NCI-H748 treated with DMSO at 0.1 percent for 48 hours (cell line): ENCODE data around the gene DGKZ.

Experiments
- DNase-seq: peaks from one replicate; lab custom pipeline; 2025; lab: John Stamatoyannopoulos, UW

DGKZ gene

DNA sequence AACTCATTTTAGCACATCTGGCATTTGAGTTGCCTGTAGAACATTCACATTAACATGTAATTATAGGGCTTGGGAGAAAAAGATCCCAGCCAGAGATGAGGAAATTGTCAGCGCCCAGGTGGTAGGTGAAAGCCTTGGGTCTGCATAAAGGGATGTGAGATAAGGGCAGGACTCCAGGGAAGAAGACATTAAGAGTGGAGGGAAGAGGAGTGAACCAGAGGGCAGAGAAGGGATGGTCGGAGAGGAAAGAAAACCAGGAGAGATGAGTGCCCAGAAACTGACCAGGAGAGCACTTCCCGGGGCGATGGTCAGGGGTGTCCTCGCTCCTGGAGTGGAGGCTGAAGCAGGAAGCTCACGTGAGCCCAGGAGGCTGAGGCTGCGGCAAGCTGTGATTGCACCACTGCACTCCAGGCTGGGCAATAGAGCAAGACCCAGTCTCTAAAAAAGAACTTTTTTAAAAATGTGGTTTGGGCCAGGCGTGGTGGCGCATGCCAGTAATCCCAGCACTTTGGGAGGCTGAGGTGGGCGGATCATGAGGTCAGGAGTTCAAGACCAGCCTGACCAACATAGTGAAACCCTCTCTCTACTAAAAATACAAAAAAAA is 20.3 kb upstream of the DGKZ start:
- no peak for DNase-seq

DNA sequence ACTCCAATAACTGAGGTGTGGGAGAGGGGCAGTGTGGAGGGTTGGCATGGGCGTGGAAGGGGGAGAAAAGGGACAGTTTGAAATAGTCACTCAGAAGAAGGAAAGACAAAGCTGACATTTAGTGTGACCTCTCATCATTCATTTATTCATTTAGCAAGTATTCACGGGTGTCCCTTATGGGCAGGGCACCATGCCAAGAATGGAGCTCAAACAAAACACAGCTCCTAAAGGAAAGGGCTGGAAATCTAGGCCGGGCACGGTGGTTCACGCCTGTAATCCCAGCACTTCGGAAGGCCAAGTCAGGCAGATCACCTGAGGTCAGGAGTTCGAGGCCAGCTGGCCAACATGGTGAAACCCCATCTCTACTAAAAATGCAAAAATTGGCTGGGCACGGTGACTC is 19.4 kb upstream of the DGKZ start:
- DNase-seq: no peak

DNA sequence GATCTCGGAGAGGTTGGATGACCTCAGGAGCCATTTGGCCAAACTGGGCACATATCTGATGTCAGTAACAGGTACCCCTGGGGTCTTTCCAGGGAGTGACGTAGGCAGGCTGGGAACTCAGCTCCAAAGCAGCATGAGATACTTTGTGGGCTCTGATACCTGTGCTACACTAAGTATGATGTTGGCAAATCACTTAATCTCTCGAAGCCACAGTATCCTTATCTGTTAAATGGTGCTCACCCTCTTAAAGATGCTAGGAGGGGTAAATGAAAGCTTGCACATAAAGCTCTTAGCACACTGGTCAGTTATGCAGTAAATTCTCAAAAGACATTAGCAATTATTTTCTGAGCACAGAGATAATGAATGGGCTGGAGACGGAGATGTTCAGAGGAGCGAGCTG is 17.1 kb upstream of the DGKZ start:
- no peak for DNase-seq

DNA sequence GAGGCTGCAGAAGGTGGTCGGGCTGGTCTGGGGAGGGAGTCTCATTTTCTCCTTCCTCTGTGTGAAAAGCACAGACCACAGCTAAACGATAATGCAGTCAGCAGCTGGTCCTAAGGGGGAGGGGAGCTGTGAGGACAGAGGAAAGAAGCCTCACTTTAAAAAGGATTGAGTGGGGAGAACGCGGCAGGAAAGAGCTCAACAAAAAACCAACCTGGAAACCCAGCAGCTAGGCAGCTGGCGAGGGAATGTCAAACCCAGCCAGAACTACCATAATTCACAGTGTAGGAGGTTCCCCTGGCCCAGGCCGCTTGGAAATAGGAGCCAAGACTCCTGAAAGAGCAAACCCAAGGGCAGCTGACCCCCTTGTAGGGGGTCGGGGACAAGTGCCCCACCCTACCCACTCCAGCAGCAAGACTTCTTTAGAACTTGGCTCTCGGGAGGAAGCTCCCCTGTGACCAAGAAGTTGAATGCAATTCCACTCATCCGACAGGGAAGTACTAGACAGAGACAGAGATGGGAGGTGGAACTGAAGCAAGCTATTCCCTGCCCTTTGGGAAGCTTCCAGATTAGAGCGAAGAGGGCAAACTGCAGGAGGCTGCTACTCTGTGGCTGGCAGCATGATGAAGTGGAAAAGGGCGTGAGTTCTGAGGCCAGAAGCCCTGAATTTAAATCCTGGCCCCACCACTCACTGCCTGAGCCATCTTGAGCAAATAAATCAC is 16.5 kb upstream of the DGKZ start:
- no peak for DNase-seq

DNA sequence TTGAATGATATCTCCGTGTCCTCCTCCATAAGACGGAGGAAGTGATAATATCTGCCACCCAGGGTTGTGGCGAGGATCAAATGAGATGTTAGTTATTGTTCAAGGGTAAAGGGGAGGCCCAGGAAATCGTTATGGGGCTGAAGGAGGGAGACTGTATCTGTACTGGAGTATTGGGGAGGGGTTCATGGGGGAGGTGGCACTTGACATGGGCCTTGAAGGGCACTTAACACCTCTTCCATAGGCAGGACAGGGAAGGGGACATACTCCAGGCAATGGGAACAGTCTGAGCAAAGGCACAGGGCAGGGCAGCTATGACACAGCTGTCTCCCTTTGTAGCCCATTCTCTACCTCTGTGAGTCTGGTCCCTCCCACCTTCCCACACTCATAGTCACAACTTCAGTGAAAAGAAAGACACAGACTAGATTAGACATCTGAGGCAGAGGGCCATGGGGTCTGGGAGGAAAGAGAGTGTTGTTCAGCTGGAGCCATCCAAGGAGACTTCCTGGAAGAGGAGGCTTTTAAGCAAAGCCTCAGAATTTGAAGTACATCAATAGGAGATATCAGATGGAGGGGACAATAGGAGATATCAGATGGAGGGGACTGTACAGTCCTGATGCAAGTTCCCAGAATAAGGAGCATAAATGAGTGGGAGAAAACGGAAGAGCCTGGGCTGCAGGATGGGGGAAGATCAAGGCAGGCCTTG is 15.8 kb upstream of the DGKZ start:
- no peak for DNase-seq

DNA sequence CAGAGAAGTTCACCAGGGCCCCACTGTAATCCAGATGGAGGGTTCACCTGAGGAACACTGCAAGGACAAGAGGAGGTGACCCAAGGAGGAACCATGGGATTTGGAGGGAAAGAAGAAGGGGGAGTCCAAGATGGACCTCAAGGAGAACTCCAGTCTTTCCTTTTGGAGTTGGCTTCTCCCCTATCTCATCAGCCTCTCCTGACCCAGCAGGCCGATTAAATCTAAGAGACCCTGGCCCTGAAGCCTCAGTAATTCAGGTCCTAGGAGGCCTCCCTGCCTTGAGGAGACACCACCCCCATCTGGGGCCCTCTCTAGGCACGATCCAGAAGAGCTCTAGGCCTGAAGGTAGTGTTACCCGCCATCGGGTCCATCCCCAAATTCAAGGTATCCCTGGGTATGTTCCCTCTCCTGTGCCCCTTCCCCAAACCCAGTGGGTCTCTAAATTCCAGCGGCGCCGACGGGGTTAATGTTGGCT is 15.1 kb upstream of the DGKZ start:
- DNase-seq: no peak

DNA sequence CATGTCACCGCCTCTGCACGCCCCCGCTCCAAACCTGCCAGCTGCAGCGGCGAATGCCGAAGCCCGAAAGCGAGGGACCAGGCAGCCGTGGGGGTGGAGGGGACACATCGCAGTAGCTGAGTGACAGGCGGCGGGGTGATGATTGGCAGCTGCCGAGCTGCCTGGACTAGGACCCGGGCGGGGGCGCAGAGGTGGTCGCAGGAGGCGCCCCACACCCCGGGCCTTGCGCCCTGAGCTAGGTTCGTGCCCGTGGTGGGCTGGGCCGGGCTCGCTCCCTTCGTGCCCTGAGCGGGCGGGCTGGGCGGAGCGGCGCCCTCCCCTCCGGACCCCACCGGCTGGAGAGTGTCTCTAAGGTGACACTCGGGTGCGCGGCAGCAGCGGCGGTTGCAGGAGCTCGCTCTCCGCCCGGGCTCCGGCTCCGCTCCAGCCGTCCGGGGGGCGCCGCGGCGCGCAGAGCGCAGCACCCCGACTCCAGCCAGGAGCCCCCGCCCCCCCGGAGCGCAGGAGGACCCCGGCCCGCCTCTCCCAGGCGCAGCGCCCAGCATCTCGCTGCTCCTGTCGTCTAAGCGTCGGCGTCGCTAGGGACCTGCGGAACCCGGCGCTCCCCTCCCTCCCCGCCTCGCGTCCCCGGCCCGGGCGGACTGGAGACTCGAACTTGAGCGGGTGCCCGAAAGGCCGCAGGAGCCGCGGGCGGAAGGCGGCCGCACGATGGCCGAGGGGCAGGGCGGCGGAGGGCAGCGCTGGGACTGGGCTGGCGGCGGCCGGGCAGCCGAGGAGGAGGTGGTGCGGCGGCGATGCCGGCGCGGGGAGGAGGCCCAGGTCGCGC is 14.5 kb upstream of the DGKZ start:
- no peak for DNase-seq

DNA sequence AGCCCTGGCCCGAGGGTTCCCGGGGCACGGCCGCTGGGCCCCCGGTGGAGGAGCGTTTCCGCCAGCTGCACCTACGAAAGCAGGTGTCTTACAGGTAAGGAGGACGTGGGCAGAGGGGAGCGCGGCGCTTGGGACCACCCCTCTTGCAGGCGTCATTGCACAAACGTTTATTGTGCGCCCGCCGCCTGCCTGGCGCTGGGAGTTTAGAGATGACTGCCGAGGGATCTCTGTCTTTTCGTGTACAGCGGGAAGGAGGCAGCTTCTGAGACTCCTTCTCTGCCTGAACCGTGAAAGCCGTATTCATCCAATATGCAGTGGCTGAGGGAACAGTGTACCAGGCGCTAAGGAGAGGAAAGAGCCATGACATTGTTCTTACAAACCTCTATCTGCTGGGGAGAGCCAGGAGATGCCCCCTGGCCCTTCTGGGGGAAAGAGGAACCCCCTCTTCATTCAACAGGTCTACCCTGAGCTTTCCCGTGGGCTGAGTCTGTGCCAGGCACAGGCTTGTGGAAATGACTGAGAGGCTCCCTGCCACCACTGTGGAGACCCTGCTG is 13.8 kb upstream of the DGKZ start:
- peak; percentile 23 for DNase-seq

DNA sequence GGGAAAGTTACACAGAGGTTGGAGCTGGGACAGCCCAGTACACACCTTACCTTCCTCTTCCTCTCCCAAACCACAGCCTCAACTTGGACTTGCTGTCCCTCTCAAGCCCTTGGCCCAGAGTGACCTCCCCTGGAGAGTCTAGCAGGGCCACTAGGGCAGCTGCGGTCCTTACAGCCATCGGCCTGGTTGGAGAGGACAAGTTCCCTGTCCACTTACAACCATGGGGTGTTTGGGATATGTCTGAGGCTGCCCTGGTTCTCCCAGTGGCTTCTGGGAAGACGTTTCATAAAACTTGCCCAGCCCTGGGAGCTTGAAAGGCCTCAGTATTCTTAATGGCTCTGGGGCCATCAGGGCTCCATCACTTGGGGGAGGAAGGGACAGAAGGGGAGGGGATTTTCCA is 13.1 kb upstream of the DGKZ start:
- DNase-seq: no peak

DNA sequence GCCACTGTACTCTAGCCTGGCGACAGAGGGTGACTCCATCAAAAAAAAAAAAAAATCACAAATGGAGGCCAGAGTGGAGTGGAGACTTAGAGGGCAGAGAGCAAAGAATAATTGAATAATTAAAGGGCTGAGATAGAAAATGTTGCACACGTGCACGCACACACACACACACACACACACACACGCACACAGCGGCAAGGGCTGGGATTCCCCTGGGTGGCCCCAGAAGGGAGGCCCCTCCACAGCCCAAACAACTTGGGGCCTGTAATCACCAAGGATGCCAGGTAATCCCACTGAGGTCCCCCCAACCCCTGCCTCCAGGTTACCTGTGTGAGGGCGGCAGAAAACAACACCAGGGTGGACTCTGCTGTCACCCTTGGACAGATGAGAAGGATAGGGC is 12.0 kb upstream of the DGKZ start:
- no peak for DNase-seq

DNA sequence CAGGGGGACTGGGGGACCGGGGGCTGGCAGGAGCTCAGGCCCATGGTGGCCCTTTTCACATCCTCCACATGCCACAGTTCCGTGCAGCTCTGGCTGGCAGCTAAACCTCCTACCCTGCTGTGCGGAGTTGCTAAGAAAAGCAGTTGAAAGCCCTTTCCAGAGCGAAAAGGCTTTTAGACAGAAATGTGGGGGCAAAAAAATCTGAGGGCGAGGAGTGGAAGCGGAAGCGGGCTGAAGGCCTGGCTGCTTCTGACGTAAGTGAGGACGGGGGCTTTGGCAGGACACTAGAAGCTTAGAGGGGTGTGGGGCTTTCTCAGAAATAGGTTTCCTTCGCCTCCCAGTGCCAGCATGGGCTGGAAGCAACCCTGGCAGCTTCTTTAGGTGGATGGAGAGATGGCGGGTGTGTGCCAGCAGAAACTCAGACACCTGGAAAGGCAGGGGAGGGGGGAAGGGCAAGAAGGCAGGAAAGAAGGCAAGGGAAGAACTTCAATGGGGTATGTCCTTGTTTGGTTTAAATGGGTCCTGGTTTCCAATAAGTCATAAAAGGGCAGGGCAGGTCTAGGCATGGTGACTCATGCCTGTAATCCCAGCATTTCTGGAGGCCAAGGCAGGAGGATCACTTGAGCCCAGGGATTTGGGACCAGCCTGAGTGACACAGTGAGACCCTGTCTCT is 11.2 kb upstream of the DGKZ start:
- DNase-seq: no peak

DNA sequence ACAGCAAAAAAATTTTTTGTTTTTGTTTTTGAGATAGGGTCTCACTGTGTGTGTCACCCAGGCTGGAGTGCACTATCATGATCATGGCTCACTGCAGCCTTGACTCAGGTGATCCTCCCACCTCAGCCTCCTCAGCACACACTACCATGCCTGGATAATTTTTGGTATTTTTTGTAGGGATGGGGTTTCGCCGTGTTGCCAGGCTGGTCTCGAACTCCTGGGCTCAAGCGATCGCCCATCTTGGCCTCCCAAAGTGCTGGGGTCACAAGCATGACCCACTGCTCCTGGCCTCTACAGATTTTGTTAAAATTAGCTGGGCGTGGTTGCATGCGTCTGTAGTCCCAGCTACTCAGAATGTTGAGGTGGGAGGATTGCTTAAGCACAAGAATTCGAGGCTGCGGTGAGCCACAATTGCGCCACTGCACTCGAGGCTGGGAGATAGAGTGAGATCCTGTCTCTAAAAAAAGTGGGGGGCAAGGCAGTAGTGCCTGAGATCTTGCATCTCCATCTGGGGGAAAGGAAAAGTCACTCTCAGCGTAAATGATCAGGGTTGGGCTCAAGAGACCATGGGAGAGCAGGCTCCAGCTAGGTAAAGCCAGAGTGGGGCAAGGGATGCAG is 10.6 kb upstream of the DGKZ start:
- DNase-seq: no peak

DNA sequence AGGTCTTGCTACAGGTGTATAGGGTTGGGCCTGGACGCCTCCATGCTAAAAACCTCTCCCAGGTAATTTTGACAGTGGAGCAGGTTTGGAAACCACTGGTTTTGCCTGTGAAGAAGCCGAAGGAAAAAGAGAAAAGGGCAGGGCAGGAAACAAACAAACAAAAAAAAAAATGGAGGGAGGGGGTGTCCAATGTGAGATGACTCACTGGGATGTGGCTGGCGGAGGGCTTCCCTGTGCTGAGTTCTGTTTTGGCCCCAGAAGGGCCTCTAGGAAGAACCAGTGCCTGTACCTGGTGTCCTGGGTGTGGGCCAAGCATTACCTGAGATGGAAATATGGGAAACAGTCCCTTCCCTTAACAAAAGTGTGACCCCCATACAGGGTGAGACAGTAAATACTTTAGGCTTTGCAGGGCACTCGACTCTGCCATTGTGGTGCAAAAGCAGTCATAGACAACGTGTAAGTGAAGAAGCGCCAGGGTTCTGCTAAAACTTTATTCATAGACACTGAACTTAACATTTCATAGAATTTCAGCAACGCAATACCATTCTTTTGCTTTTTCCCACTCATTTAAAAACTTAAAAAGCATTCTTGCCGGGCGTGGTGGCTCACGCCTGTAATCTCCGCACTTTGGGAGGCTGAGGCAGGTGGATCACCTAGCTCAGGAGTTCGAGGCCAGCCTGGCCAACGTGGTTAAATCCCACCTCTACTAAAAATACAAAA is 9.5 kb upstream of the DGKZ start:
- no peak for DNase-seq

DNA sequence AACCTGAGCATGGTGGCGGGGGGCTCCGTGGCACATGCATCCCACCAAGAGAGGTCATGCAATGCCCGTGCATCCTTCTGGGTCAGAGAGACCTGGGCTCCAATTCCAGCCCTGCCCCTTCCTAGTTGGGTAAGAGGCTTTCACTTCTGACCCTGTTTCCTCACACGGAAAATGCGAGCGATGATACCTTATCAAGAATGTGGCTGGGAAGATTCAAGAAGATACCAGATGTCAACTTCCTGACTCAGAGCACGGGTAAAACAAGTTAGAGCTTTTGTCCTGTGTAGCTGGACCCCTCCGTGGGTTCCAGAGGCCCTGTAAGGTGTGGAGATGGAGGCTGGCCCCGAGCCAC is 8.7 kb upstream of the DGKZ start:
- no peak for DNase-seq

DNA sequence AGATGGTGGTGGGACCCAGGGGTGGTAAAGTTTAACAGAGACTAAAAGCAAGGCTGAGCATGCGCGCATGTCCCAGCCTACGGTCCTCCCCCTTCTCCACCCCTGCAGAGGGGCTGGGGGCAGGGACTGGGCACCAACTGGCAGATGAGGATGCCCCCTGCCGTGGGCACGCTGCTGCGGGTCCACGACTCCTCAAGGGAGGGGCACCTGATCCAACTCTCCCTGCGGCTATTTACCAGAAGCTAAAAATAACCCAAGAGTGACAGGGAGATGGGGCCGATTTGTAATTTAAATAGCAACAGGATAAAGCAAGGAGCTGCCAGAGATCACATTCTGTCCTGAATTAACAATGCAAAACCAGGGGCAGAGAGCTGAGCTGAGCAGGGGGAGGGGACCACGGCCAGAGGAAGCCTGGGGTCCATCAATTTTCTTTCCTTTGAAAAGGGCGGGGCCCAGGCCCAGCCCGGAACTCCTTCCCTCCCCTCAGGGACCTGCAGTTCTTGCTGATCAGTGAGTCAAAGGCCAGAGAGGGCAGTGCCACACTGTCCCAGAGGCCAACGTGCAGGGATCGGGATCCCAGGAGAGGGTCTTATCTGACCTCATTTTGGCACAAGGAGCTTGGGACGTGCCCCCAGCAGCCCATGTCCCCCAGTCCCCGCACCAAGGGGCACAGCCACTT is 8.1 kb upstream of the DGKZ start:
- peak; percentile 70 for DNase-seq

DNA sequence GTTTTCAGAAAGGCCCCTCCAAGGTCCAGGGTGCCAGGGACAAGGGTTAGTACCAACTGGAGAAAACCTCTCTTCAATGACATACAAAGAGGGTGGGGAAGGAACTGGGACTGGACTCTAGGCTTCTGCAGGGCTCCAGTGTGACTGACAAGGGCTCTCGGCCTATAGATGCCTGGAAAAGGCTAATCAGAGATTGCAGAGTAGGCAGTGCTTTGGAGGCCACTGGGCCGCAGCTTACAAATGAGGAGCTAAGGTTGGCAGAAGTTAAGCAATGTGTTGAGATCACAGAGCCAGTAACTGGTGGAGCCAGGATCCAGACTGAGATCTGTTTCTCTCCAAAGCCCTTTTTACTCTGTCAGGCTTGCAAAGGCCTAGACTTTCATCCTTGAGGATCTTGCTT is 7.4 kb upstream of the DGKZ start:
- no peak for DNase-seq

DNA sequence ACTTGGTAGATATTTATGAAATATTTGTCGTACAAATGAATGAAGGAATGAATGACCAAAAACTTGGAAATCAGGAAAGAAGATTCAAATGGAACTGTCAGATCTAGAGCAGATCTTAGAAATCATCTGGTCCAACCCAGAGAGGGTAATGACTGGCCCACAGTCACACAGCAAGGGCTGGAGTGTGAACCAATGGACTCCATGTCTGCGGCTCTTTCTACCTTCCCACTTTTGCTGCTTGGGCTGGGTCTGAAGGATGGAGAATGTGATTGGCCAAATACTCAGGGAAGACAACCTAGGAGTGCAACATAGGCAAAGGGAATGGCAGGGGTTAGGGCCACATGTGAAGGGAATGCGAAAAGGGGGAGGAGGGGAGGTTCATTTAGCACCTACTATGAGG is 5.8 kb upstream of the DGKZ start:
- DNase-seq: no peak

DNA sequence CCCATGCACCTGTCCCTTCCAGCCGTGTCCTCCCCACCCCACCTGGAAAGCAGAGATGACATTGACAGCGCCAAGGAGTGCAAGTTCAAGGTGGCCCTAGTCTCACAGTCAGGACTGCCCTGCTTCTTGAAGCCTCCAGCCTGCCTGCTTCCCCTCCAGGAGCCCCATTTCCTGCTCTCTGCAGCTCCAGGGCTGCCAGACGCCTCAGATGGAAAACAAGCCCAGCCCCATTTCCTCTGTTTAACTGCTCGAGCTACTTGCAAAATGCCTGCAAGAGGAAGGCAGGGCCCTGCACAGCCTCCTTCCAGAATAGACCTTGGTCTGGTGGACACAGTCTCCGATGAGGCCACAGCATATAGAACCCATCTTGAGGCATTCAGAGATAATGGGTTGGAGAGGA is 5.0 kb upstream of the DGKZ start:
- no peak for DNase-seq

DNA sequence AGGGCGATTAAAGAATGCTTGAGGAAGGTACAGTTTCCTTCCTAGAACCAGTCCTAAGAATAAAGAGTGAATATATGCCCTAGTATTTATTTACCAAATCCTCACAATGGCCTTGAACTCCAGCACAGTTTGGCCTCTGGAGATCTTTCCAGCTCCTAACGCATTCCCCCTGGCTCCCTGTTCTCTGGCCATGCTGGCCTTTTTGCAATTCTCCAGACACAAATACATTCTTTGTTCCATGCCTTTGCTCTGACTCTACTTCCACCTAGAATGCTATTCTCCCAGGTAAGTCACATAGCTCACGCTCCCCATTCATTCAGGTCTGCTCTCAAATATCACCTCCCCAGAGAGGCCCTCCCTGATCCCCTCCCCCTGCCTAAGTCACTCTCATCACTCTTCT is 3.7 kb upstream of the DGKZ start:
- no peak for DNase-seq

DNA sequence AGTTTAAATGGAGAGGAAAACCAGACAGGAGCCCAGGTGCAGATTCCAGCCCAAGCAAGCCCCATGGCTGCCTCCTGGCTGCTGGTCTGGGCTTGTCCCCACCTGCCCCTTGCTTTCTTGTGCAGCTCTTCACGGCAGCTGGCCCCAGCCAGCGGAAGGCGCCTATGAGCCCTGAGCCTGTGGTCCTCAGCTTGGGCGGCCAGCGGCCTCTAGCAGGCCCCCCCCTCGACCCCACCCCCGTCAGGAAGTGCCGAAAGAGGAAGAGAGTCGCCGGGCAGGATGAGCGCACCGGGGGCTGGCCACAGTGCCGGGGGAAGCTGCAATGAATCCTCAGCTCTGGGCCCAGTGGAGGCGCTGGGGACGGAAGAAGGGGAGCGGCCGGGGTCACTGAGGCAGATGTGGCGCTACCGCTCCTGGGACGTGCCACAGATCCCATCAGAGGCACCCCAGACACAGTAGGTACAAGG is 2.1 kb upstream of the DGKZ start:
- DNase-seq: no peak
